SK-N-MC (cell line): ENCODE measurements around the gene CD63.

Experiments used
- DNase-seq: peaks from one replicate; pipeline ENCODE4 v3.0.0-alpha.2; 2011; ENCODE audit warnings: low read depth, low spot score
- H3K27ac ChIP-seq: fragments of 200-600 bp; sonication (generic); 2 replicates; pipeline ENCODE4 v1.5.1; 2016; ENCODE audit warnings: mixed run types
- H3K36me3 ChIP-seq: fragments of 200-600 bp; sonication (generic); 2 replicates; pipeline ENCODE4 v1.6.1; 2017; ENCODE audit warnings: antibody characterized with exemption, low read length, mixed read lengths; ENCODE audit not compliant: insufficient read depth
- H3K4me3 ChIP-seq: fragments of 200-600 bp; sonication (generic); 2 replicates; pipeline ENCODE4 v1.5.1; 2016
- H3K9ac ChIP-seq: fragments of 200-600 bp; sonication (generic); 2 replicates; pipeline ENCODE4 v1.8.0; 2017; ENCODE audit warnings: mixed run types, mixed read lengths; ENCODE audit not compliant: insufficient read length
- H3K9me3 ChIP-seq: fragments of 200-600 bp; sonication (generic); 2 replicates; pipeline ENCODE4 v1.6.1; 2017; ENCODE audit warnings: low read depth, mild to moderate bottlenecking, antibody characterized with exemption, low read length, moderate library complexity, mixed read lengths
- EZH2 ChIP-seq: fragments of 200-600 bp; sonication (generic); IDR thresholded peaks from one replicate; pipeline ENCODE4 v1.6.1; 2017; ENCODE audit warnings: antibody characterized with exemption
- FOXP2 ChIP-seq: optimal IDR thresholded peaks from 2 replicates; pipeline ENCODE3; 2011; ENCODE audit warnings: mild to moderate bottlenecking, moderate library complexity; ENCODE audit not compliant: insufficient read depth; ENCODE audit errors: extremely low read length, control extremely low read depth
- POLR2AphosphoS5 ChIP-seq: IDR thresholded peaks from 2 replicates; pipeline ENCODE4 v1.6.1; 2012; ENCODE audit warnings: mild to moderate bottlenecking, low read depth, low read length, borderline replicate concordance

CD63 gene

DNA sequence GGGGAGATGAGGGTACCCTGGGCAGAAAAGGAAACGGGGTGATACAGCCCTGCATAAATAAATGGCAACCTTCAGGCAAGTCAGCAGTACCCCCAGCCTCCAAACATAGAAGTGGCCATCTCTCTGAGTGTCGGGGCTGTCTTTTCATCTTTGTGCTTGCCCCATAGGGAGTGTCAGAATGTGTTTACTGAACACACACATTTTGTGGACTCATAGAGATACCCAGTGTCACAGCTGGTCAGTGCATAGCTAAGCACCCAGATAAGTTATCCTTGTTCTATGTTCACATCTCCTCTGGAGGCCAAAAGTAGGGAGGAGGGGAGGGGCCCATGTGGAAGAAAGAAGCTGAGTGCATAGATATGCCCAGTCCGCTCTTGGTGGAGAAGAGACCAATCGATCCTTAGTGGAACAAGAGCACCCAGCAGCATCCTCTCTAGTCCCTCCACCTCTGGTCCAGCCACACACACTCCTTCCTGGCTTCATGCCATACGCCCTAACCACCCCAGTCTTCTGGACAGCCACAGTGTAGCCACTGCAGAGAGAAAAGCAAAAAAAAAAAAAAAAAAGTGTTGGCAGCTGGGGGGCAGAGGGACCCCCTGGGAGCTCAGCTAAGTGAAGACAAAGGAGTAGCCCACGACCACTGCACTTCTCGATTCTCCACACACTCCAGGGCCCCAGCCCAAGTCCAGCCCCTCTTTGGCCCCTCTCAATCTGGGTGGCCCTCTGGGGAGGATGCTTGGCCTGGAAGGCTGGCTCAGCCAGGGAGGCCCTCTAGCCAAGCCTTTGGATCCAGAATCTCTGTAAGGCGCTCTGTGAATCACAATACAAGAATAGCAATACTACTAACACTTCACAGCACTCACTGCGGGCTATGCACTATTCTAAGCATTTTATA lies 23.7 kb downstream of the CD63 start:
- TF ChIP-seq FOXP2: no peak
- no peak for TF ChIP-seq EZH2
- TF ChIP-seq POLR2AphosphoS5: no peak
- Histone ChIP-seq H3K4me3 (no peak overlapping the region), H3K36me3 (no peaks in the 10 kb centered on the region), H3K9me3 (no peaks in the 10 kb centered on the region), H3K27ac (no peak overlapping the region), H3K9ac (no peak overlapping the region)
- DNase-seq: no peak

DNA sequence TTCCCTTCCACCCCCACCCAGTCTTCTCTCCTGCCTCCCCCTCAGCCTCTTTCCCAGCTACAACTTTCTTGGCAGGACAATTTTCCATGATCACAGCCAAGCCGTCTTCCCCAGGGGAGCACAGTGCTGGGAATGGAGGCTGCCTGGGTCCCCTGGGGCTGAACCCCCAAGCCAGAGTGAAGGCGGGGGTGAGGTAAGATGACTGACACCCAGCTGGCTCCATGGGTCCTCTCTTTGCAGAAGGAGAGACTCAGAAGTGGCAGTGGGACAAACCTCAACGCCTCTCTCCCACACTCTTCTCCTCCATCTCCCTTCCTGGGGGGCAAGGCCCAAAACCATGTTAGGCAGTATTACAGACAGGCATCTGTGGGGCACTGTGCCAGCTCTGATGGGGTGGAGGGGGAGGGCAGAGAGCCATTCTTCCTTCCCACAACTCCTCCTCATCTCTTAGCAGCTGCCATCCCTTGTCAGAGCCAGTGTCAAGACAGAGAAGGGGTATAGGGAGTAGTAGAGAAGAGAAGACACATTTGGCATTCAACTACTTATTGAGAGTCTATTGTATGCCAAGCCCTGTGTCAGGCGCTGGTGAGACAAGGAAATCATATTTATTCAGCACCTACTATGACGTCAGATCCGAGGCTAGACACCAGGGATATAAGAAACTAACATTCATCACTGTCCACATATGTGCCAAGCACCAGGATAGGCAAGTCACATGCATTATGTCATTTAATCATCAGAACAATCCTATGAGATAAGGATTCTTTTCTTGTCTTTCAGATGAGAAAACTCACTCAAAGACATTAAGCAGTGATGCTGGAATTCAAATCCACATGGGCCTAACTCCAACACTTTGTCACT lies 24.7 kb downstream of the CD63 start:
- Histone ChIP-seq H3K4me3 (no peak overlapping the region), H3K9me3 (no peaks in the 10 kb centered on the region), H3K36me3 (no peaks in the 10 kb centered on the region), H3K27ac (no peak overlapping the region), H3K9ac (no peak overlapping the region)
- TF ChIP-seq FOXP2: no peak
- no peak for TF ChIP-seq POLR2AphosphoS5
- no peak for TF ChIP-seq EZH2
- DNase-seq: no peak

DNA sequence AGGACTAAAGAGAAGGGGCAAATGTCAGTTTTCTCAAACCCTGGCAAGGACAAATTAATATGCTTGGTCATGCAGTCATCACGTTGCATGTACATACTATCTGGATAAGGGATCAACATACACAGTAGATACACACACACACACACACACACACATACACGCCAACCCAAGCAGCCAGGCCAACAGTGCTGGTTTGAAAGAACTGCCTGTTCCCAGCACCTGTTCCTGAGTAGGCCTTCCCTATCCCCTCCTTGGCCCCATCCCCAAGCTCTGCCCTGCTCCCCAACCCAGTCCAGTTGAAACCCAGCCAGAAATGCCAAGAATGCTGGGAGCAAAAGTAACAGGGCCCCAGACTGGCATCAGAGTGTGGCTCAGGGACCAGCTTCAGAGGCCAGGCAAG lies 25.5 kb downstream of the CD63 start:
- H3K9me3 ChIP-seq: no peaks in the 10 kb centered on the region
- H3K27ac ChIP-seq: no peak overlapping the region
- no peaks in the 10 kb centered on the region for H3K36me3 ChIP-seq
- H3K9ac ChIP-seq: no peak overlapping the region
- no peak for TF ChIP-seq EZH2
- no peak for TF ChIP-seq FOXP2
- TF ChIP-seq POLR2AphosphoS5: no peak
- no peak for DNase-seq
- H3K4me3 ChIP-seq: no peak overlapping the region

DNA sequence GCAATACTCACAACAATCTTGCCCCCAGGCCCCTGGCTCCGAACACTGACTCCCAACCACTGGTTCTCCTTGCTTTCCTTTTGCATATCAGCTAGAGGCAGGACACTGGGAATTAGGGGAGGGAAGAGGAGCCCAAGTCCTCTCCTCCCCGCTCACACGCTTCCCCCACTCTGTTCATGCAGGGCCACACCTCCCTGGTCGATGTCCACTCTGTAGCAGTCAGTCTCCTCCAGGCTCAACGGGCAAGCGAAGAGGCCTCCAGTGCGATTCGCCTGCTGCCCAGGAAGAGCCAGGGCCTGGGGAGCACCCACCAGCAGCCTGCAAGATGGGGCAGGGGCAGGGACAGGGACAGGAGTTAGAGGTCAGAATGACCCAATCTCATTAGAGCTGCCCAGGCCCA lies 25.9 kb downstream of the CD63 start:
- H3K9ac ChIP-seq: no peak overlapping the region
- H3K36me3 ChIP-seq: no peaks in the 10 kb centered on the region
- no peak for DNase-seq
- H3K9me3 ChIP-seq: no peaks in the 10 kb centered on the region
- H3K4me3 ChIP-seq: no peak overlapping the region
- TF ChIP-seq EZH2 (no peak), POLR2AphosphoS5 (no peak), FOXP2 (no peak)
- no peak overlapping the region for H3K27ac ChIP-seq

DNA sequence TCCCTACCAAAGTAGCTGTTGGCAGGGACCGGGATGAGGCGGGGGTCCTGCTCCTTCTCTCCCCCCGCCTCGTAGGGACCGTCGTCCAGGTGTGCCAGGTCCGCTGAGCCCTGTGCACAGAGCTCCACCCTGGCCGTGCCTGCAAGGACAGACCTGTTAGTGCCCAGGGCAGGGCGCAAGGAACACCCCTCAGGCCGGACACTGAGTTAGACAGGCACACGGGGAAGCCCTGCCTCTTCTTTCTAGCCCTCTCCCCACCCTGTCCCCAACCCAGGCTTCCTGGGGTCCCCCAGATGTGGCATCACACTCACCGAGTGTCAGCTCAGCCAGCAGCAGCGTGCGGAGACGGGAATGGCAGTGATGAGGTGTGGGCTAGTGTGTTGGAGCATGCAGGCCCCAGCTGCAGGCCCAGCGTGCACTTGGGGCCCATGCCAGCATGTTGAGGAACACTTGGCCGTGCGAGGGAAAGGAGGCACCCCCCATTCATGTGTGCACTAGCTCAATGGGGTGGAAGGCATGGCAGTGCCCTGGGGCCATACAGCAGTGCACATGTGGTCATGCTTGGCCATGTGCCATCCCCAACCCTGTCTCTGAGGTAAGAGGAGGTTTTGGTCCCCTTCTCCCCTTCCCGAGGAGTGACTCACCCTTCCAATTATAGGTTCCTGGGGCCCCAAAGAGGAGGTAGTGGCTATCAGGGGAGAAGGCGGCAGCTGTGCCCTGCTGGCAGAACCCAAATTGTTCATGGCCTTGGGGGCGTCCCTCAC lies 28.4 kb downstream of the CD63 start:
- Histone ChIP-seq H3K9me3 (no peaks in the 10 kb centered on the region), H3K27ac (no peak overlapping the region), H3K4me3 (no peak overlapping the region), H3K9ac (no peak overlapping the region), H3K36me3 (no peaks in the 10 kb centered on the region)
- no peak for DNase-seq
- TF ChIP-seq FOXP2: no peak
- no peak for TF ChIP-seq POLR2AphosphoS5
- TF ChIP-seq EZH2: no peak

DNA sequence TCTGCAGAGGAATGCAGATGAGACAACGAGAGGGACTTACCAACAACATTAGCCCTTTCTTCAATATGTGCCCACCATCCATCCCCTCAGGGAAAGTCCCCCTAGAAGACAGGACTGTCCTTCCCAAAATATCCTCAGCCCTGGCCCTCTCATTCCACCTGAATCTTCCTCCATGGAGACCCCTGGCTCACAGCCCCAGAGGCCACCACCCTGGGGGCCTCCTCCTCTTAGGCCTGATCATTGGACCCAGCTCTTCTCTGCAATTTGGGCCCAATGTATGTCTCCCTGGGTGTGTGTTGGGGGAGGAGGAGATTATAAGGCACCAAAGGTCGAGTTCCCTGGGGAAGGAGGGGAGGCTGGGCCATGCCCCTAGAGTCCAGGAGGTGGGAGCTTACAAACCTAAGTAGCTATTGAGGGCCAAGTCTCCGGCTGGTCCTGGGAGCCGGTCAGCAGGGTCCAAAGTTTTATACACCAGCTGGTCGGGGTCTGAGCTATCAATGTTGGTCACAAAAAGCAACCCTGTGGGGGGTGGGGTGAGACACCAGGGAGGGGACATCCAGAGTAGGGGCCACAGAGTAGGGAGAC lies 29.2 kb downstream of the CD63 start:
- DNase-seq: no peak
- TF ChIP-seq EZH2: no peak
- no peak for TF ChIP-seq POLR2AphosphoS5
- no peak for TF ChIP-seq FOXP2
- H3K4me3 ChIP-seq: no peak overlapping the region
- no peak overlapping the region for H3K27ac ChIP-seq
- no peak overlapping the region for H3K9ac ChIP-seq
- H3K9me3 ChIP-seq: no peaks in the 10 kb centered on the region
- H3K36me3 ChIP-seq: no peaks in the 10 kb centered on the region

DNA sequence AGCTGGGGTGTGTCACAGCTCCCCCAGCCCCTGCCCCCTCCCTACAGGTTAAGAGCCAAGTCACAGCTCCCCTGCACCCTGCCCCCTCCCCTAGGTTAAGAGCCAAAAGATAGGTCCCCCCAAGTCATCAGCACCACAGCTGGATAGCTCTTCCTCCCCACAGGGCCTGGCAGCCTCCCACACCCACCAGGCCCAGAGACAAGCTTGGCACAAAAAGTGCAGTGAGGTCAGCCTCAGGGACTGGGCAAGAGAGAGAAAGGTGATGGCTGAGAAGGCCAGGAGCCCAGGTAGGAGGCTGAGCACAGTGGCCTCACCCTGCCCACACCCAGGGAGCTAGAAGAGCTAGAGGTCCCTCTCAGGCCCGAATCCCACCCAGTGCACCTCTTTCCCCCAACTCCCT lies 29.8 kb downstream of the CD63 start:
- H3K9ac ChIP-seq: no peak overlapping the region
- H3K27ac ChIP-seq: no peak overlapping the region
- DNase-seq: no peak
- H3K9me3 ChIP-seq: no peaks in the 10 kb centered on the region
- no peaks in the 10 kb centered on the region for H3K36me3 ChIP-seq
- H3K4me3 ChIP-seq: no peak overlapping the region
- TF ChIP-seq FOXP2: no peak
- TF ChIP-seq POLR2AphosphoS5: no peak
- no peak for TF ChIP-seq EZH2
